GM18868 (cell line): ENCODE measurements around the gene ZNF471.

ENCODE experiments used
- ATAC-seq: cut with Tn5 transposase; IDR thresholded peaks from one replicate; pipeline ENCODE4 v1.9.1; 2021; ENCODE audit warnings: mild to moderate bottlenecking, moderate library complexity; ENCODE audit not compliant: unreplicated experiment

Gene ZNF471

GRCh38 chr19:56507446-56508289 lies at the start of gene ZNF471:
ZNF471 (plus strand) TSS chr19:56507855; CDS start chr19:56511572, 3,717 bp downstream.
- ATAC-seq, result peak; percentile 92

- no peak for ATAC-seq
These were observed 33.3 kb upstream of the ZNF471 start for GRCh38 chr19:56474308-56474707.

DNA sequence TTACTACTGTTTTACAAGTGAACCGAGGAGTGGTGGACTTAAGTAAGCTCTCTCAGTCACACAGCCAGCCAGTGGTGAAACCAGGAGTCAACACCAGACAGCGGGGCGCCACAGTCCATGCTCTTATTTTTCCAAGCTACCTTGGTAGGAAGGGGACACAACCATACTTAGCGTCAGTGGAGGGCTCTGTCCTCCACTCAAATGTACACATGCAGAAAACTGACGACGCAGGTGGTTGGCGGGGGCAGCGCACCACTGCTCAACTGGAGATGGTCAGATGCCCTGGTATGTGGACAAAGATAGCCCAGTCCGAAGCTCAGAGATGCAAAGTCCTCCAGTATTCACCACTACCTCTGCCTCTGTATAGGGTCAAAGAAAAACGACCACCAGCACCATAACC lies 31.6 kb upstream of the ZNF471 start:
- ATAC-seq, result no peak

DNA sequence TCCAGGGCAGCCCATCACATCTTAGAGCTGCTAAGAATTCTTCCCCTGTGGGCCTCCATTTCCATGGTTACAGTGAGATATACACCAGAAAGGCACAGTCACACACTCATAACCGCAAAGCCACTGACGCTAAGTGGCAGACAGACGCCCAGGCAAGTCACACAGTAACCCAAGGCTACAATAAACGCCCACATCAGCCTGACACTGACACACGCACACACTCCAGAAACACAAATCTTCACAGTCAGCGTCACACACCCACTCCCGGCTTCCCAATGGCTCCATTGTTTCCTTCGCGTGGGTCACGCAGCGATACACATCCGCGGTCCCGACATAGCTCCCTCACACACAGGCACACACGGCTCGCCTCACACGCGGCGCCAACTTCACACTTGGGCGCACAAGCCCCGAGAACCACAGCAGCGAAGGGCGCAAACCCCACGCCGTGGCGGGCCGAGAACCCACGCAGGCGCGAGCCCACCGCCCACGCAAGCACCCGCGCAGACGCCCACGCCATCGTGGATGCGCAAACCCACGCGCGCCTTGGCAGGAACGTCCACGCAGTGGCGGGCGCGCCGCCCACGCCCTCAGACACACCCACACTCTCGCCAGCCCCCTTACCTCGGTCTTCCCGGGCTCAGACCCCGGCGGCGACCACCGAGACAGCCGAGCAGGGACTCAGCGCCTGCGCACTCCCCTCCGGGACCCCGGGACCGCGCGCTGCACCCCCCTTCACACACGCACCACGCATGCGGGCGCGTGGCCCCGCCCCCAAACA lies 30.8 kb upstream of the ZNF471 start, which contains the start of gene ZNF667:
ZNF667 (minus strand) TSS at position 695 of the 778 bp plus-strand sequence. CDS start 14,975 bp downstream, outside the sequence.
- no peak for ATAC-seq

DNA sequence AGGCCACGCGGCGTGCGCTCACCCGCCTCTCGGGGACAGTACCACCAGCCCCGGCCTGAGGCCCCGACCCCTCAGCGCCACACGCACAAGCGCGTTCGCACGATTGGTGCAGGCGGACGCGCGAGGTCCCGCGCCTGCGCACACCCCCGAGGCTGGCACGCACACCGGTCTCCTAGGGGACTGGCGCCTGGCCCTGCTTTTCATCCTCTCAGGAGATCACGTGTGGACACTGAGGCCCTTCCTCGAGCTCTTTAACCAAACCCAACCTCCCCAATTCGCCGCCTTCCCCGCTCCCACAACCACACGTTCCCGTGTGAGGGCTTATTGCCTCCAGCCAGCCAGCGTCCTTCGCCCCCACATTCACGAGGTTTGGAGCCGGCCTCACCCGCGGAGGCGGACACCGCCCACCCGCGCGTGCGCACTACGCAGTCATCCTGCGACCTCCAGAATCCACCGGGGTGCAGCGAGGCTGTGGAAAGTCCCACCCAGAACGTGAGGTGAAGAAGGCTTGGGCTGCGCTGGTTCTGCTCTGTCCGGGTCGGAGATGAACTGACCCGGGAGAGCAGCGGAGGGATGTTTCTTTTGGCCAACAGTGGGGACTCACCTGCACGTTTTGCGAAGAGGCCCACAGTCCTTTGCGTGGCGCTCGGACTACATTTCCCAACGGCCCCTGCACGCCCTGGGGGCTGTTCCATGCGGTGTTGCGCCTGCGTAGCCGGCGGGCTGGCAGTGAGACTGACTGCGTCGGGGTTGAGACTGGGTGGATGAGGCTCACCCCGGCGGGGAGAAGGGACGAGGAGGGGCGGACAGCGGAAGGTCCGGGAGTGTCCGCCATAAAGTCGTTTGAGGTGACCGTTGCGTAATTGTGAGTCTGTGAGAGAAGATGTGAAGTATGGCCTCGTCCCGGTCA lies 30.0 kb upstream of the ZNF471 start:
- ATAC-seq, result no peak

- no peak for ATAC-seq
These were observed 16.3 kb upstream of the ZNF471 start for GRCh38 chr19:56491399-56491798.

GRCh38 chr19:56504581-56504980 lies 3.1 kb upstream of the ZNF471 start:
- no peak for ATAC-seq

DNA sequence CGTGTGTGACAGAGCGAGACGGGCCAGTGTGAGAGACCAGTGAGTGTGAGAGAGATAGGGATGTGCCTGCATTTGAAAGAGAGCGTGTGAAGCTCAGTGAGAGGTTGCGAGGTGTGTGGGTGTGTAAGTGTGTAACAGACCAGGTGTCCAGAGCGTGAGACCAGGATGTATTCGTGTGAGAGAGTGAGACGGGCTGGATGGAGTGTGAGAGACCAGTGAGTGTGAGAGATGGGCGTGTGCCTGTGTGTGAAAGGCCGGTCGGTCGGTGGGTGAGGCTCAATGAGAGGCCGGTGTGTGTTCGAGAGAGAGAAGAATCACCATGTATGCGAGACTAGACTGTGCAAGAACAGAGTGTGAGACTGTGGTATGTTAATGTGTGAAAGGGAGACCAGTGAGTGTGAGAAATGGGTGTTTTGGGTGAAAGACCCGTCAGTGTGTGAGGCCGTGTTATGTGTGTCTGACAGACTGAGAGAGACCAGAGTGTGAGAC lies 679 bp downstream of the ZNF471 start:
- no peak for ATAC-seq

- ATAC-seq, result no peak
These were observed 17.7 kb downstream of the ZNF471 start for GRCh38 chr19:56525214-56525860.

DNA sequence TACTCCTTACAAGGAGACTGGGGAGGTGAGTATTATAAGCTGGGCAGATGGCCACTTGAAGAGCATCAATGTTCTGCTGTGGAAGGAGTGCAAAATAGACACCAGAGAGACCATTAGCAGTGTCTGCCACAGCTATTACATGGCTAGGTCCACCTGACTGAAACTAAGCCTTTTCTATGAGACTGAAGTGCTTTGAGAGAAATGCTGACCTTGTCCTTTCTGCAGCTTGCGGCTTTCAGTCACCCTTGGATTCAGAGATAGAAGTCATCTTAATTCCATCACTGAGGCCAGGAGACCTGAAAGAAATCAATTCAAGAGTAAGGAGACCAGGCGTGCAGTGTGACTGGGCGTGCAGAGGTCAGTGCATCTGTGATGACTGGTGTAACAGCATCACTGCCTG lies 29.8 kb downstream of the ZNF471 start:
- ATAC-seq, result no peak

DNA sequence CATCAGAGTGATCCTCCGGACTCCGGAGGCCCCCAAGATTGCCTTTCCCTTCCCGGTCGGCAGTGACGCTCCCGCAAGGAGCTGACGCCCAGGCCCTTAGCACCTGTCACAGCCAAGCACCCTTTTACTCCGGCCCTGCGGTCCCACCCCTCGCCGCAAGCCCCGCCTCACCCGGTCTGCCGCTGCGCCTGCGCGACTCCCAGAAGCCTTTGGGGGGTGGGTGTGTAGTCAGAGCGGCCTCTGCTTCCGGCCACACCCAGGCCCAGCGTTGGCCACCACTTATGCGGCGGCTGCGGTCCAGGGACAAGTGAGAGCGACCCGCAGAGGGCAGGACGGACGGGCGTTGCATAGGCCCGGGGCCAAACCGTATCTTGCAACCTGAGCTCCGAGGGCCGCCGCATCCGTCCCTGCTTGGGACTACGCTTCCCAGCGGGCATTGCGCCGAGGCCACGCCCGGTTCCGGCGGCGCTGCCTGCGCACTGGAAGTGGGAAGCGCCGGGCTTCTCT lies 30.7 kb downstream of the ZNF471 start:
- peak; percentile 88 for ATAC-seq

GRCh38 chr19:56538761-56539263 lies 31.2 kb downstream of the ZNF471 start, which contains the start of gene ZFP28:
ZFP28 (plus strand) TSS chr19:56538948; CDS start chr19:56539019, 71 bp downstream.
- ATAC-seq, result peak; percentile 72

DNA sequence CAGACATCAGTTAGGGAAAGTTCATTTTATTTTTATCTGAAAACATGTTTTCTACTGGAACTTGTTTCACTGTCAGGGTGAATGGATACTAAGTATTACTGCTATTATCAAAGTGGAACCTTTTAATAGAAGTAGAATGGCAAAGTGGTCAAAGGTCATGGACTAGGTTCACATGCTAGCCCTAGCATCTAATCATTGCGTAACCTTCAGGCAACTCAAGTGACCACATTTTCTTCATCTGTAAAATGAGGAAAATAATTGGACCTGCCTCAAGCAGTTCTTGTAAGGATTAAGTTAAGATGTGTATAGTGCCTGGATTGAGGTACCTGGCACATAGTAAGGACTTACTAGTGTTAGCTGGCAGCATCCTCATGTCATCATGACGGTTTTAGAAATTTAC lies 36.1 kb downstream of the ZNF471 start:
- ATAC-seq, result no peak

- no peak for ATAC-seq
These were observed 39.9 kb downstream of the ZNF471 start for GRCh38 chr19:56547535-56547934.

DNA sequence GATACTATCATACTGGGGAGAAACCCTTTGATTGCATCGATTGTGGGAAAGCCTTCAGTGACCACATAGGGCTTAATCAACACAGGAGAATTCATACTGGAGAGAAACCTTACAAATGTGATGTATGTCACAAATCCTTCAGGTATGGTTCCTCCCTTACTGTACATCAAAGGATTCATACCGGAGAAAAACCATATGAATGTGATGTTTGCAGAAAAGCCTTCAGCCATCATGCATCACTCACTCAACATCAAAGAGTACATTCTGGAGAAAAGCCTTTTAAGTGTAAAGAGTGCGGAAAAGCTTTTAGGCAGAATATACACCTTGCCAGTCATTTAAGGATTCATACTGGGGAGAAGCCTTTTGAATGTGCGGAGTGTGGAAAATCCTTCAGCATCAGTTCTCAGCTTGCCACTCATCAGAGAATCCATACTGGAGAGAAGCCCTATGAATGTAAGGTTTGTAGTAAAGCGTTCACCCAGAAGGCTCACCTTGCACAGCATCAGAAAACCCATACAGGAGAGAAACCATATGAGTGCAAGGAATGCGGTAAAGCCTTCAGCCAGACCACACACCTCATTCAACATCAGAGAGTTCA lies 46.7 kb downstream of the ZNF471 start:
- no peak for ATAC-seq

DNA sequence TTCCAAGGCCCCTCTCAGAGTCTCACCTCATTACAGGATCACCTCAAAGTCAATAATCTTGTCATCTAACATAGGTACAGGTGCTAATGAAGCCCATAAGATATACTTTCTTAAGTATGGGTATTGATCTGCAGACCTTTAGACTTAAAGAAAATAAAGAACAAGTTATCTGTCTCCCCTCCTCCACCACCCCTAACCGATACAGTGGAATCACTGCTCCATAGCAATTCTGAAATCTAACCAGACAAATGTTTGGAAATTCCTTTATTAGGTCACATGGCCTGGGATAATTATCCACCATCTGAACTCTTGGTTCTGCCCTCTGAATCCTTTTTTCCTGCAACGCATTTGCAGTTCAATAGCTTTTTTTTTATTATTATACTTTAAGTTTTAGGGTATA lies 55.1 kb downstream of the ZNF471 start:
- ATAC-seq, result no peak

- ATAC-seq, result peak; percentile 29
These were observed 59.2 kb downstream of the ZNF471 start for GRCh38 chr19:56566904-56567273.

- ATAC-seq, result peak; percentile 98
These were observed 59.8 kb downstream of the ZNF471 start, which contains the start of gene ZNF470 for GRCh38 chr19:56567274-56568120. ZNF470 (plus strand) TSS chr19:56567468; CDS start chr19:56570312, 2,844 bp downstream.
